SU-DHL-6 (cell line): ENCODE data around the gene HDAC7.

ENCODE experiments used
- CTCF ChIP-seq: fragments of 200-600 bp; sonication (generic); IDR thresholded peaks from one replicate; pipeline ENCODE4 v1.5.1; 2017; ENCODE audit warnings: antibody characterized with exemption, mild to moderate bottlenecking, low read length, moderate library complexity; ENCODE audit not compliant: insufficient read depth, poor library complexity, severe bottlenecking
- EZH2phosphoT487 ChIP-seq: fragments of 200-600 bp; sonication (generic), shearing (Covaris generic); conservative IDR thresholded peaks from 2 replicates; pipeline ENCODE4 v1.6.1; 2018; ENCODE audit warnings: mild to moderate bottlenecking, antibody characterized with exemption, low read length, moderate library complexity, mixed read lengths

GRCh38 chr12:47789712-47790489, 29.8 kb downstream of the HDAC7 start:
- TF ChIP-seq CTCF (no peak), EZH2phosphoT487 (no peak)
